HL-60 (cell line): ENCODE measurements around the gene KCNT2.

Experiments
- DNase-seq, 2 experiments: peaks; one replicate each; pipeline ENCODE4 v3.0.0-alpha.2; 2010 to 2020; ENCODE audit warnings: low read depth in 1 of 2, low spot score in 1 of 2
- H3K27ac ChIP-seq: fragments of 250-450 bp; sonication (Bioruptor Pico); replicated peaks from 2 replicates; pipeline ENCODE4 v1.5.1; 2020; ENCODE audit warnings: mild to moderate bottlenecking, moderate library complexity
- H3K27me3 ChIP-seq: fragments of 250-450 bp; sonication (Bioruptor Pico); 2 replicates; pipeline ENCODE4 v1.5.1; 2021; ENCODE audit warnings: mild to moderate bottlenecking, moderate library complexity; ENCODE audit not compliant: insufficient read depth, poor library complexity, severe bottlenecking
- H3K4me3 ChIP-seq: replicated peaks from 2 replicates; pipeline ENCODE4 v1.5.1; 2011; ENCODE audit warnings: mild to moderate bottlenecking, control low read depth, low read length; ENCODE audit not compliant: insufficient read depth
- GABPA ChIP-seq: IDR thresholded peaks from 2 replicates; pipeline ENCODE4 v1.6.1; 2012; ENCODE audit warnings: low read depth
- POLR2AphosphoS5 ChIP-seq: IDR thresholded peaks from 2 replicates; pipeline ENCODE4 v1.6.1; 2012; ENCODE audit warnings: low read depth
- SPI1 ChIP-seq: IDR thresholded peaks from 2 replicates; pipeline ENCODE4 v1.6.1; 2012; ENCODE audit warnings: low read depth, mild to moderate bottlenecking, borderline replicate concordance
- TF ChIP-seq, protein P1 (sequence below): IDR thresholded peaks from one replicate; pipeline ENCODE4 v1.5.1; 2011; ENCODE audit warnings: low read length, control low read depth, inconsistent platforms; ENCODE audit not compliant: insufficient read depth
- TF ChIP-seq, protein P2 (sequence below): IDR thresholded peaks from 2 replicates; pipeline ENCODE4 v1.6.1; 2012; ENCODE audit warnings: low read depth; ENCODE audit not compliant: insufficient replicate concordance

KCNT2 gene

DNA sequence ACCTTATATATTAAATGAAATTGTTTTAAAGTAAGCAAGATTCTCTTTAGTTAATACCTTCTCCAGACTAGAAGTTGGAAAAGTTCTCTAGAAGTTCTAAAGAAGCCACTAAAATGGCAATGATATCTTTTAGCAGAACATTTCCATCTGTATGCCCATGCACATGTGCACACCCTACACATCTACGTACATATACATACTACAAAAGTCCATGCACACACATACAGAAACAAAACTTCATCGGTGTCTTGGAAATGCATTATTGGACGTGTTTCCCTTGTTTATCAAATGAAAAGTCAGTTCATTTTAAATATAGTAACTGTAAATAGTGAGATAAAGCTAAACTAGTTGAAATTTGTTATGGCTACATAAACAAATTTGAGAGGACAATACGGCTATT, 114.4 kb downstream of the KCNT2 start:
- H3K27ac ChIP-seq, result no peak overlapping the region
- TF ChIP-seq GABPA (no peak), POLR2AphosphoS5 (no peak), SPI1 (no peak)
- TF ChIP-seq, protein P1, sequence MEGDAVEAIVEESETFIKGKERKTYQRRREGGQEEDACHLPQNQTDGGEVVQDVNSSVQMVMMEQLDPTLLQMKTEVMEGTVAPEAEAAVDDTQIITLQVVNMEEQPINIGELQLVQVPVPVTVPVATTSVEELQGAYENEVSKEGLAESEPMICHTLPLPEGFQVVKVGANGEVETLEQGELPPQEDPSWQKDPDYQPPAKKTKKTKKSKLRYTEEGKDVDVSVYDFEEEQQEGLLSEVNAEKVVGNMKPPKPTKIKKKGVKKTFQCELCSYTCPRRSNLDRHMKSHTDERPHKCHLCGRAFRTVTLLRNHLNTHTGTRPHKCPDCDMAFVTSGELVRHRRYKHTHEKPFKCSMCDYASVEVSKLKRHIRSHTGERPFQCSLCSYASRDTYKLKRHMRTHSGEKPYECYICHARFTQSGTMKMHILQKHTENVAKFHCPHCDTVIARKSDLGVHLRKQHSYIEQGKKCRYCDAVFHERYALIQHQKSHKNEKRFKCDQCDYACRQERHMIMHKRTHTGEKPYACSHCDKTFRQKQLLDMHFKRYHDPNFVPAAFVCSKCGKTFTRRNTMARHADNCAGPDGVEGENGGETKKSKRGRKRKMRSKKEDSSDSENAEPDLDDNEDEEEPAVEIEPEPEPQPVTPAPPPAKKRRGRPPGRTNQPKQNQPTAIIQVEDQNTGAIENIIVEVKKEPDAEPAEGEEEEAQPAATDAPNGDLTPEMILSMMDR, result no peak
- TF ChIP-seq, protein P2, sequence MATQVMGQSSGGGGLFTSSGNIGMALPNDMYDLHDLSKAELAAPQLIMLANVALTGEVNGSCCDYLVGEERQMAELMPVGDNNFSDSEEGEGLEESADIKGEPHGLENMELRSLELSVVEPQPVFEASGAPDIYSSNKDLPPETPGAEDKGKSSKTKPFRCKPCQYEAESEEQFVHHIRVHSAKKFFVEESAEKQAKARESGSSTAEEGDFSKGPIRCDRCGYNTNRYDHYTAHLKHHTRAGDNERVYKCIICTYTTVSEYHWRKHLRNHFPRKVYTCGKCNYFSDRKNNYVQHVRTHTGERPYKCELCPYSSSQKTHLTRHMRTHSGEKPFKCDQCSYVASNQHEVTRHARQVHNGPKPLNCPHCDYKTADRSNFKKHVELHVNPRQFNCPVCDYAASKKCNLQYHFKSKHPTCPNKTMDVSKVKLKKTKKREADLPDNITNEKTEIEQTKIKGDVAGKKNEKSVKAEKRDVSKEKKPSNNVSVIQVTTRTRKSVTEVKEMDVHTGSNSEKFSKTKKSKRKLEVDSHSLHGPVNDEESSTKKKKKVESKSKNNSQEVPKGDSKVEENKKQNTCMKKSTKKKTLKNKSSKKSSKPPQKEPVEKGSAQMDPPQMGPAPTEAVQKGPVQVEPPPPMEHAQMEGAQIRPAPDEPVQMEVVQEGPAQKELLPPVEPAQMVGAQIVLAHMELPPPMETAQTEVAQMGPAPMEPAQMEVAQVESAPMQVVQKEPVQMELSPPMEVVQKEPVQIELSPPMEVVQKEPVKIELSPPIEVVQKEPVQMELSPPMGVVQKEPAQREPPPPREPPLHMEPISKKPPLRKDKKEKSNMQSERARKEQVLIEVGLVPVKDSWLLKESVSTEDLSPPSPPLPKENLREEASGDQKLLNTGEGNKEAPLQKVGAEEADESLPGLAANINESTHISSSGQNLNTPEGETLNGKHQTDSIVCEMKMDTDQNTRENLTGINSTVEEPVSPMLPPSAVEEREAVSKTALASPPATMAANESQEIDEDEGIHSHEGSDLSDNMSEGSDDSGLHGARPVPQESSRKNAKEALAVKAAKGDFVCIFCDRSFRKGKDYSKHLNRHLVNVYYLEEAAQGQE, result no peak

DNA sequence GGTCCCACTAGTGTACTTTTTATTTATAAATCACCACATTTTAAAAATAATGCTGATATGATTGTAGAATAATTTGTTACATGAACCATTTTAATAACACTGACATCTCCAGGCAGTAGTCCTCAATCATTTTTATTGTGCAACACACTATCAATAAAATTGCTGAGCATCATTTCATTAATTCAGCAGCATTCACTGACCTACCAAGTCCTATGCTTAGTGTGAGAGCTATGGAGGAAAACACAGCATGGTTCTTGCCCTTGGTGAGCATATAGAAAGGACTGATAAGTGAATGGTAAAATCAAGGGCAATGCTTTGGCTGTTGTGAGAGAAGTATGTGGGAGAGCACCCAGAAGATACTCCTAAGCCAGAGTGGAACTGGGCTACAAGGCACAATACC, 119.7 kb downstream of the KCNT2 start:
- Histone ChIP-seq H3K27me3 (no peaks in the 10 kb centered on the region), H3K27ac (no peak overlapping the region), H3K4me3 (no peak overlapping the region)
- TF ChIP-seq, protein P2, result no peak
- TF ChIP-seq GABPA, result no peak
- TF ChIP-seq, protein P1, result no peak
- no peak for TF ChIP-seq POLR2AphosphoS5
- no peak for TF ChIP-seq SPI1
- DNase-seq, result no peak

More for the DNA sequence above, 114.4 kb downstream of the KCNT2 start:
- Histone ChIP-seq H3K27me3 (no peaks in the 10 kb centered on the region), H3K4me3 (no peak overlapping the region)
- no peak for DNase-seq

DNA sequence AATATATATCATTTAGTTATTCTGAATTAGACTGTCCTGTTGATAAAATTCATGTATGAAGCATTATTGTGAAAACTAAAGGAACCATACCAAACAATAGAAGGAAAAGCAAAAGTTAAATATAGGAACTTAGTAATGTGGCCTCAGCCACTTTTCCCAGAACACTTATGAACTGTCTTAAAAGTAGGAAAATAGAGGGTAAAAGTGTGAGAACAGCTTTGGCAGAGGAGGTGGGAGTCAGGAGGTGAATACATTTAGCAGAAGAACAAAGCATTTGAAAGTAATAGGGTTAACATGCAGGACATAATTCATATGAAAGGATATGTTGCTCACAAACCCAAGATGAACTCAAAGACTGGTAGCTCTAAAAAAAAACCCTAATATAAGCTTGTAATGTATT, 121.9 kb downstream of the KCNT2 start:
- no peak for DNase-seq
- Histone ChIP-seq H3K4me3 (no peak overlapping the region), H3K27me3 (no peaks in the 10 kb centered on the region), H3K27ac (no peak overlapping the region)
- TF ChIP-seq SPI1 (no peak), POLR2AphosphoS5 (no peak), GABPA (no peak)
- TF ChIP-seq, protein P1, result no peak

DNA sequence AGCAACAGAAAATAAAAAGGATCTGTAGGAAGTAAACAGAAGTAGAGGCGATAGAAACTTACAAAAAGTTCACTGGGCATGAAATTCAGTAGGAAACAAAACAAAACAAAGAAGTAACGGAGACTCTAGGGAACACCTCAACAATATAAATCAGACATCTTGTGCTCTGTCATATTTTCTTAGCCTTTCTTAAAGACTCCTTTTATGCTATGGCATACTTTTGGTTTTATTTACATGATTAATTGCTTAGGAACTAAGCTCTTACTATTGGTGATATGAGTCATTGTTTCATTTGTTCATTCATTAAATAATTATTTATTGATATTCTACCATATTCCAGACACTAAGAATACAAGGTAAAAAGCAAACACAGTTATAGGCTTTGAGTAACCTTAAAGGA, 126.6 kb downstream of the KCNT2 start:
- TF ChIP-seq POLR2AphosphoS5 (no peak), SPI1 (no peak), GABPA (no peak)
- TF ChIP-seq, protein P2, result no peak
- TF ChIP-seq, protein P1, result no peak
- Histone ChIP-seq H3K4me3 (no peak overlapping the region), H3K27me3 (no peaks in the 10 kb centered on the region), H3K27ac (no peak overlapping the region)
- no peak for DNase-seq
